Neural progenitor cell (in vitro differentiated cells): Measurements from ENCODE around the gene GABRA4.

Source experiments
- EZH2 ChIP-seq: fragments of 200-600 bp; sonication (generic); IDR thresholded peaks from 2 replicates; pipeline ENCODE4 v1.6.1; 2017; ENCODE audit warnings: antibody characterized with exemption, mild to moderate bottlenecking, moderate library complexity
- TF ChIP-seq, protein P1 (sequence below): fragments of 200-600 bp; sonication (generic); IDR thresholded peaks from 2 replicates; pipeline ENCODE4 v1.5.1; 2017; ENCODE audit warnings: antibody characterized with exemption, mild to moderate bottlenecking

DNA sequence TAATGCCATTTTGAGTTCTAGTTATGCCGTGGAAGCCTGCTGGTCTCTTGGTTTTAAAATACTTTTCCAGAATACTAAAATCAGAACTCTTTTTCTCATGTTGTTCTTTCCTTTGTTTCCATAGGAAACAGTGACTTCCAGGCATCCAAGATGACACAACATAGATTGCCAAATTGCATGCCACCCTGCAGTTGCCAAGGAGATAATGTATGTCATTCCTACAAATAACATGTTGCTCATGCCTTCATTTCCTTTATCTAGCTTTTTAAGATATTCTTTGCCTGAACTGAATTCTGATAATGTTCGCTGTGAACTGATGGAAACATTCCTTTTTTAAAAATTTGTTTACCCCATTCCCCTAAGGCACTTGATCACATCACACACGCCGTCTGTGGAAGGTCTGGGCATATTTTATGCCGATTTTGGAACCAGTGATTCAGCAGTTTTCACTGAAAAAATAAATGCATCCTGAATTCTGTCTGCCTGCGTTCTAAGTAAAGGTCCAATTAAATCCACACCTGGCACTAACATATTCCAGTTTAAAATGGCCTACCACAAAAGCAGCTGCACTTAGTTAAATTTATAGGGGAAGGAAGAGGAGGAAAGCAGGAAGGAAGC lies 46.4 kb downstream of the GABRA4 start:
- TF ChIP-seq EZH2 = no peak
- TF ChIP-seq, protein P1, sequence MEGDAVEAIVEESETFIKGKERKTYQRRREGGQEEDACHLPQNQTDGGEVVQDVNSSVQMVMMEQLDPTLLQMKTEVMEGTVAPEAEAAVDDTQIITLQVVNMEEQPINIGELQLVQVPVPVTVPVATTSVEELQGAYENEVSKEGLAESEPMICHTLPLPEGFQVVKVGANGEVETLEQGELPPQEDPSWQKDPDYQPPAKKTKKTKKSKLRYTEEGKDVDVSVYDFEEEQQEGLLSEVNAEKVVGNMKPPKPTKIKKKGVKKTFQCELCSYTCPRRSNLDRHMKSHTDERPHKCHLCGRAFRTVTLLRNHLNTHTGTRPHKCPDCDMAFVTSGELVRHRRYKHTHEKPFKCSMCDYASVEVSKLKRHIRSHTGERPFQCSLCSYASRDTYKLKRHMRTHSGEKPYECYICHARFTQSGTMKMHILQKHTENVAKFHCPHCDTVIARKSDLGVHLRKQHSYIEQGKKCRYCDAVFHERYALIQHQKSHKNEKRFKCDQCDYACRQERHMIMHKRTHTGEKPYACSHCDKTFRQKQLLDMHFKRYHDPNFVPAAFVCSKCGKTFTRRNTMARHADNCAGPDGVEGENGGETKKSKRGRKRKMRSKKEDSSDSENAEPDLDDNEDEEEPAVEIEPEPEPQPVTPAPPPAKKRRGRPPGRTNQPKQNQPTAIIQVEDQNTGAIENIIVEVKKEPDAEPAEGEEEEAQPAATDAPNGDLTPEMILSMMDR = no peak
